ENCODE results near the gene UNC13D. TPM values are rescaled to one million over a fixed set of nuclear protein-coding genes. Genes with fewer than 3 reads are reported as not detected.

Gene UNC13D
- total RNA-seq, 1 experiment from 2014 or later: 9.0 TPM

- Mint-ChIP-seq H3K27ac (ENCODE audit: unreplicated experiment) (peak overlapping the region; percentile 72), H3K4me3 (ENCODE audit: unreplicated experiment) (no peak overlapping the region), H3K9me3 (ENCODE audit: unreplicated experiment) (no peaks in the 10 kb centered on the region), H3K4me1 (ENCODE audit: low read depth, unreplicated experiment) (peaks cover 26% of the 10 kb centered on the region), H3K36me3 (ENCODE audit: insufficient read depth, unreplicated experiment) (peaks cover 36% of the 10 kb centered on the region), H3K27me3 (ENCODE audit: insufficient read depth, unreplicated experiment) (no peaks in the 10 kb centered on the region)
- intact Hi-C loops (cut with micrococcal nuclease; ENCODE audit: unreplicated experiment): no loop called here
- Histone ChIP-seq H3K9me3 (no peaks in the 10 kb centered on the region), H3K27me3 (replicated peaks; ENCODE audit: control insufficient read depth, insufficient read depth, low read length) (no peaks in the 10 kb centered on the region), H3K36me3 (ENCODE audit: control insufficient read depth, insufficient read depth, low read length) (peaks cover 8% of the 10 kb centered on the region), H3K4me3 (ENCODE audit: low read depth, low read length) (no peak overlapping the region), H3K4me1 (peaks cover 39% of the 10 kb centered on the region)
- no TSS peak for BruUV-seq (replicated peaks)
- POLR2A ChIA-PET: no interaction called here
- CTCF ChIA-PET: interaction anchor here (0.9 kb wide), 1 partner anchor 11 kb away, joined by 4 read pairs; no protein-coding TSS in a partner anchor
- TF ChIP-seq, protein P1, sequence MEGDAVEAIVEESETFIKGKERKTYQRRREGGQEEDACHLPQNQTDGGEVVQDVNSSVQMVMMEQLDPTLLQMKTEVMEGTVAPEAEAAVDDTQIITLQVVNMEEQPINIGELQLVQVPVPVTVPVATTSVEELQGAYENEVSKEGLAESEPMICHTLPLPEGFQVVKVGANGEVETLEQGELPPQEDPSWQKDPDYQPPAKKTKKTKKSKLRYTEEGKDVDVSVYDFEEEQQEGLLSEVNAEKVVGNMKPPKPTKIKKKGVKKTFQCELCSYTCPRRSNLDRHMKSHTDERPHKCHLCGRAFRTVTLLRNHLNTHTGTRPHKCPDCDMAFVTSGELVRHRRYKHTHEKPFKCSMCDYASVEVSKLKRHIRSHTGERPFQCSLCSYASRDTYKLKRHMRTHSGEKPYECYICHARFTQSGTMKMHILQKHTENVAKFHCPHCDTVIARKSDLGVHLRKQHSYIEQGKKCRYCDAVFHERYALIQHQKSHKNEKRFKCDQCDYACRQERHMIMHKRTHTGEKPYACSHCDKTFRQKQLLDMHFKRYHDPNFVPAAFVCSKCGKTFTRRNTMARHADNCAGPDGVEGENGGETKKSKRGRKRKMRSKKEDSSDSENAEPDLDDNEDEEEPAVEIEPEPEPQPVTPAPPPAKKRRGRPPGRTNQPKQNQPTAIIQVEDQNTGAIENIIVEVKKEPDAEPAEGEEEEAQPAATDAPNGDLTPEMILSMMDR (IDR thresholded peaks at IDR 0.05; ENCODE audit: insufficient read depth in 1 of 2, low read depth in 1 of 2, low read length in 1 of 2, severe bottlenecking in 1 of 2, unreplicated experiment in 1 of 2): peak; percentile 64 to 71
- DNase-seq: peak; percentile 77 to 79
These were observed 4.5 kb upstream of the UNC13D start for GRCh38 chr17:75848523-75849278.

GRCh38 chr17:75847614-75848522, 3.7 kb upstream of the UNC13D start:
- H3K4me1 ChIP-seq: peaks cover 41% of the 10 kb centered on the region
- BruUV-seq (replicated peaks): no TSS peak
- no peaks in the 10 kb centered on the region for H3K27me3 ChIP-seq (replicated peaks; ENCODE audit: control insufficient read depth, insufficient read depth, low read length)
- peaks cover 8% of the 10 kb centered on the region for H3K36me3 ChIP-seq (ENCODE audit: control insufficient read depth, insufficient read depth, low read length)
- ChIA-PET POLR2A (interaction anchor here (3.7 kb wide), 1 partner anchor 68 kb away, joined by 15 read pairs; a partner anchor contains a TSS), CTCF (interaction anchor here (0.7 to 2.8 kb wide), 3 partner anchors 8 to 576 kb away, joined by 4 to 34 read pairs (median 4); partner anchors contain the start of gene WBP2)
- no peaks in the 10 kb centered on the region for H3K9me3 ChIP-seq
- Mint-ChIP-seq H3K9me3 (ENCODE audit: unreplicated experiment) (no peaks in the 10 kb centered on the region), H3K4me3 (ENCODE audit: unreplicated experiment) (no peak overlapping the region), H3K27ac (ENCODE audit: unreplicated experiment) (peak overlapping the region; percentile 72), H3K36me3 (ENCODE audit: insufficient read depth, unreplicated experiment) (peaks cover 36% of the 10 kb centered on the region), H3K4me1 (ENCODE audit: low read depth, unreplicated experiment) (peaks cover 26% of the 10 kb centered on the region), H3K27me3 (ENCODE audit: insufficient read depth, unreplicated experiment) (no peaks in the 10 kb centered on the region)
- intact Hi-C loops (cut with micrococcal nuclease; ENCODE audit: unreplicated experiment): no loop called here
- no peak overlapping the region for H3K4me3 ChIP-seq (ENCODE audit: low read depth, low read length)
- TF ChIP-seq, protein P1 (IDR thresholded peaks at IDR 0.05; ENCODE audit: insufficient read depth in 1 of 2, low read depth in 1 of 2, low read length in 1 of 2, severe bottlenecking in 1 of 2, unreplicated experiment in 1 of 2): no peak
- no peak for DNase-seq
